Measurements from ENCODE around the gene GRAMD1B. TPM values are rescaled to one million over a fixed set of nuclear protein-coding genes. Genes with fewer than 3 reads are reported as not detected.

GRAMD1B gene
- polyA plus RNA-seq, 2 of the 4 experiments (the other 2 are of a cell fraction): 55.5 to 108 TPM

GRCh38 chr11:123434911-123435310 is 4.8 kb downstream of the GRAMD1B start:
- CTCF ChIA-PET: interaction anchor here (0.7 to 2.5 kb wide), 9 partner anchors 9 to 133 kb away, joined by 3 to 13 read pairs (median 3); no protein-coding TSS in a partner anchor
- Histone ChIP-seq H3K9me3 (no peaks in the 10 kb centered on the region), H3K4me2 (peak overlapping the region; percentile 31; the same call in 1 of the 3 replicates), H3K27ac (peak overlapping the region in 1 of 2 experiments; percentile 32; a peak in 1 of 6 replicates), H3K4me3 (no peak overlapping the region), H3K4me1 (peaks cover 20% of the 10 kb centered on the region)
- TF ChIP-seq CBX8 (IDR thresholded peaks at IDR 0.05) (no peak), MAZ (IDR thresholded peaks at IDR 0.05; ENCODE audit: borderline replicate concordance, low read depth, low read length) (no peak), PHF8 (IDR thresholded peaks at IDR 0.05; ENCODE audit: borderline replicate concordance, low read depth) (no peak), MYC (IDR thresholded peaks at IDR 0.05; ENCODE audit: borderline replicate concordance, low read length) (no peak), USF2 (IDR thresholded peaks at IDR 0.05) (no peak), HDAC2 (IDR thresholded peaks at IDR 0.05) (no peak), FOSB (CRISPR knock-in tag; IDR thresholded peaks at IDR 0.05) (no peak), POLR2AphosphoS2 (conservative IDR thresholded peaks at IDR 0.05; ENCODE audit: low read length) (no peak), HES2 (IDR thresholded peaks at IDR 0.05) (no peak), CTCF (IDR thresholded peaks at IDR 0.05) (no peak), ESRRA (IDR thresholded peaks at IDR 0.05; ENCODE audit: borderline replicate concordance, low read length) (no peak), NR3C1 (IDR thresholded peaks at IDR 0.05) (no peak), JUNB (IDR thresholded peaks at IDR 0.05) (no peak), RCOR1 (IDR thresholded peaks at IDR 0.05; ENCODE audit: low read depth, low read length) (no peak), POLR2A (IDR thresholded peaks at IDR 0.05; ENCODE audit: low read length) (no peak), HEYL (CRISPR knock-in tag; IDR thresholded peaks at IDR 0.05) (no peak), RNF2 (IDR thresholded peaks at IDR 0.05; ENCODE audit: borderline replicate concordance, low read depth) (no peak), CHD4 (IDR thresholded peaks at IDR 0.05; ENCODE audit: borderline replicate concordance) (no peak), CBX2 (IDR thresholded peaks at IDR 0.05; ENCODE audit: borderline replicate concordance, low read depth) (no peak)
- TF ChIP-seq, protein P1, sequence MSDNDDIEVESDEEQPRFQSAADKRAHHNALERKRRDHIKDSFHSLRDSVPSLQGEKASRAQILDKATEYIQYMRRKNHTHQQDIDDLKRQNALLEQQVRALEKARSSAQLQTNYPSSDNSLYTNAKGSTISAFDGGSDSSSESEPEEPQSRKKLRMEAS (IDR thresholded peaks at IDR 0.05): no peak
- ATAC-seq (no peak), FAIRE-seq (no peak), DNase-seq (ENCODE audit: low read depth in 1 of 2, low spot score in 1 of 2) (no peak)
- 89% methylated on average over 3 of the region's 3 CpGs for WGBS (ENCODE audit: missing lambda C conversion rate)
- POLR2A ChIA-PET: no interaction called here

GRCh38 chr11:123437236-123437979 is 7.3 kb downstream of the GRAMD1B start:
- TF ChIP-seq EP300 (IDR thresholded peaks at IDR 0.05) (no peak), CHD4 (IDR thresholded peaks at IDR 0.05; ENCODE audit: borderline replicate concordance) (no peak), BCL3 (IDR thresholded peaks at IDR 0.05) (no peak), CHD2 (IDR thresholded peaks at IDR 0.05; ENCODE audit: low read length, partially characterized antibody) (no peak), FOSL2 (IDR thresholded peaks at IDR 0.05) (no peak), FOSL2 (CRISPR knock-in tag; IDR thresholded peaks at IDR 0.05) (no peak), POLR2A (IDR thresholded peaks at IDR 0.05; ENCODE audit: low read length) (no peak), CEBPB (IDR thresholded peaks at IDR 0.05) (no peak), CBX8 (IDR thresholded peaks at IDR 0.05) (no peak), ZFP36 (IDR thresholded peaks at IDR 0.05; ENCODE audit: borderline replicate concordance, partially characterized antibody) (no peak), MAZ (IDR thresholded peaks at IDR 0.05; ENCODE audit: borderline replicate concordance, low read depth, low read length) (no peak), ELK1 (IDR thresholded peaks at IDR 0.05; ENCODE audit: low read depth, low read length) (no peak)
- POLR2A ChIA-PET: interaction anchor here (1.5 kb wide), 1 partner anchor 16 kb away, joined by 3 read pairs; no protein-coding TSS in a partner anchor
- FAIRE-seq: no peak
- Histone ChIP-seq H3K9me3 (no peaks in the 10 kb centered on the region), H3K4me2 (no peak overlapping the region), H3K4me3 (no peak overlapping the region), H3K27ac (no peak overlapping the region; a peak in 1 of 6 replicates), H3K4me1 (peaks cover 20% of the 10 kb centered on the region)
- no peak for ATAC-seq
- CTCF ChIA-PET: interaction anchor here (2.2 to 3.7 kb wide), 3 partner anchors 30 to 41 kb away, joined by 7 to 17 read pairs (median 8); no protein-coding TSS in a partner anchor
- WGBS (ENCODE audit: missing lambda C conversion rate): 98% methylated on average over 9 of the region's 9 CpGs
- DNase-seq (ENCODE audit: low read depth in 1 of 2, low spot score in 1 of 2): no peak
